Measurements from ENCODE around the gene ERICH6B.

GRCh38 chr13:45518525-45519245, 96.9 kb downstream of the ERICH6B start:
- TF ChIP-seq CTCF (IDR thresholded peaks at IDR 0.05) (no peak), EP300 (IDR thresholded peaks at IDR 0.05) (no peak), POLR2AphosphoS5 (IDR thresholded peaks at IDR 0.05) (no peak)

Data from esophagus muscularis mucosa (tissue), 4 donors.